GM18507 (cell line): ENCODE results near the gene CKAP5.
"Not testable (repeated sequence)": the region's sequence is repeated elsewhere in the genome, so short reads cannot be mapped to it uniquely, and the experiment has no call there.

Experiments used
- DNase-seq: peaks from one replicate; pipeline ENCODE4 v3.0.0; 2011; ENCODE audit warnings: low read depth; ENCODE audit not compliant: insufficient read length; ENCODE audit errors: extremely low spot score
- FAIRE-seq: peaks from 2 replicates; lab custom pipeline; 2011; peaks lifted over from hg19 to GRCh38; lab: Jason Lieb, UNC

CKAP5 gene

GRCh38 chr11:46736146-46736545, 109.9 kb downstream of the CKAP5 start:
- DNase-seq = no peak

GRCh38 chr11:46733234-46733633, 112.8 kb downstream of the CKAP5 start:
- DNase-seq = no peak
- FAIRE-seq = no peak

More at GRCh38 chr11:46736146-46736545, 109.9 kb downstream of the CKAP5 start:
- FAIRE-seq = no peak

- no peak for DNase-seq
- FAIRE-seq = no peak
Observed at GRCh38 chr11:46731545-46731944, 114.5 kb downstream of the CKAP5 start.

GRCh38 chr11:46729110-46730027, 116.7 kb downstream of the CKAP5 start:
- DNase-seq = no peak
- no peak for FAIRE-seq

GRCh38 chr11:46728659-46729040, 117.4 kb downstream of the CKAP5 start:
- no peak for DNase-seq
- FAIRE-seq = no peak

GRCh38 chr11:46727952-46728658, 118.0 kb downstream of the CKAP5 start:
- DNase-seq (no peak), FAIRE-seq (no peak)

- no peak for DNase-seq
Observed at GRCh38 chr11:46726206-46726862, 119.7 kb downstream of the CKAP5 start.

GRCh38 chr11:46725338-46726205, 120.5 kb downstream of the CKAP5 start:
- no peak for FAIRE-seq
- DNase-seq = no peak

More at GRCh38 chr11:46726206-46726862, 119.7 kb downstream of the CKAP5 start:
- FAIRE-seq = no peak

GRCh38 chr11:46724088-46724487, 122.0 kb downstream of the CKAP5 start:
- no peak for FAIRE-seq
- DNase-seq = no peak

- no peak for DNase-seq
- no peak for FAIRE-seq
Observed at GRCh38 chr11:46723359-46723680, 122.8 kb downstream of the CKAP5 start.

GRCh38 chr11:46722566-46723358, 123.3 kb downstream of the CKAP5 start:
- FAIRE-seq (no peak), DNase-seq (no peak)

GRCh38 chr11:46721286-46721685, 124.8 kb downstream of the CKAP5 start:
- no peak for FAIRE-seq
- DNase-seq = no peak

GRCh38 chr11:46719543-46720218, 126.4 kb downstream of the CKAP5 start:
- FAIRE-seq (no peak), DNase-seq (no peak)

- no peak for FAIRE-seq
Observed at GRCh38 chr11:46719048-46719542, 127.0 kb downstream of the CKAP5 start, which contains the start of gene F2. Gene F2 (plus strand): TSS chr11:46719213. CDS start chr11:46719236, 23 bp downstream.

GRCh38 chr11:46718155-46719019, 127.7 kb downstream of the CKAP5 start:
- DNase-seq = no peak

More at GRCh38 chr11:46719048-46719542, 127.0 kb downstream of the CKAP5 start, which contains the start of gene F2:
- DNase-seq = no peak

GRCh38 chr11:46717825-46718154, 128.3 kb downstream of the CKAP5 start:
- not testable (repeated sequence) for DNase-seq, FAIRE-seq

More at GRCh38 chr11:46718155-46719019, 127.7 kb downstream of the CKAP5 start:
- no peak for FAIRE-seq
